H1 (cell line): Measurements from ENCODE around the gene DRC1. TPM values are rescaled to one million over a fixed set of nuclear protein-coding genes. Genes with fewer than 3 reads are reported as not detected.

Experiments used
- CTCF ChIA-PET: fragments of 300-600 bp; sonication (Branson Sonifier 250); formaldehyde crosslinking; loops from one replicate; lab custom pipeline; 2021; ENCODE audit not compliant: partially characterized antibody; lab: Charles Lee
- POLR2A ChIA-PET: fragments of 300-600 bp; sonication (Branson Sonifier 250); formaldehyde crosslinking; loops from one replicate; lab custom pipeline; 2021; ENCODE audit warnings: inconsistent platforms; ENCODE audit not compliant: partially characterized antibody; lab: Charles Lee
- DNase-seq, 2 experiments: peaks; one replicate each; pipeline versions ENCODE4 v3.0.0 to v3.0.0-alpha.2; 2010 to 2022; ENCODE audit warnings: low spot score in 2 of 2, low read depth in 1 of 2, mixed read lengths in 1 of 2
- FAIRE-seq: peaks from 2 replicates; lab custom pipeline; 2011; peaks lifted over from hg19 to GRCh38; lab: Jason Lieb, UNC
- H2AFZ ChIP-seq: 2 replicates; pipeline ENCODE4 v1.8.1; 2012; ENCODE audit warnings: low read length, inconsistent platforms
- H2AK5ac ChIP-seq: 2 replicates; pipeline ENCODE4 v1.6.1; 2013; ENCODE audit warnings: low read depth, low read length
- H2BK120ac ChIP-seq: replicated peaks from 2 replicates; pipeline ENCODE3; 2013; ENCODE audit warnings: low read depth, low read length, inconsistent platforms
- H2BK12ac ChIP-seq: 2 replicates; pipeline ENCODE4 v1.6.1; 2013; ENCODE audit warnings: low read depth, low read length
- H2BK15ac ChIP-seq: 2 replicates; pipeline ENCODE4 v1.6.1; 2013; ENCODE audit warnings: low read length
- H2BK20ac ChIP-seq: 2 replicates; pipeline ENCODE4 v1.6.1; 2013; ENCODE audit warnings: low read length
- H2BK5ac ChIP-seq: 2 replicates; pipeline ENCODE4 v1.6.1; 2013; ENCODE audit warnings: low read depth, low read length
- H3K14ac ChIP-seq: 2 replicates; pipeline ENCODE4 v1.6.1; 2013; ENCODE audit warnings: inconsistent platforms; ENCODE audit not compliant: insufficient read length
- H3K18ac ChIP-seq: 2 replicates; pipeline ENCODE4 v1.6.1; 2013; ENCODE audit warnings: low read length; ENCODE audit errors: extremely low read depth
- H3K23ac ChIP-seq: 2 replicates; pipeline ENCODE4 v1.6.1; 2013; ENCODE audit warnings: inconsistent platforms; ENCODE audit not compliant: insufficient read length
- H3K23me2 ChIP-seq: 2 replicates; pipeline ENCODE4 v1.6.1; 2013; ENCODE audit warnings: low read depth, low read length
- H3K27ac ChIP-seq: 2 replicates; pipeline ENCODE4 v1.6.1; 2011; ENCODE audit warnings: low read depth, low read length, inconsistent platforms
- H3K27me3 ChIP-seq, 4 experiments: replicated peaks in 1 of 4; 1 replicate in 1 of 4; 2 replicates in 3 of 4; pipeline versions ENCODE4 v1.6.1 to v1.8.1; 2011 to 2013; ENCODE audit warnings: low read length in 3 of 4, mild to moderate bottlenecking in 3 of 4, inconsistent platforms in 2 of 4, mixed read lengths in 2 of 4, moderate library complexity in 1 of 4; ENCODE audit not compliant: control insufficient read depth in 3 of 4, insufficient read depth in 3 of 4; ENCODE audit errors: extremely low read depth in 1 of 4
- H3K36me3 ChIP-seq, 4 experiments: 2 replicates each; pipeline versions ENCODE4 v1.6.1 to v1.8.1; 2011 to 2013; ENCODE audit warnings: mild to moderate bottlenecking in 4 of 4, low read length in 3 of 4, moderate library complexity in 2 of 4, control low read depth in 1 of 4, inconsistent platforms in 1 of 4; ENCODE audit not compliant: insufficient read depth in 4 of 4, control insufficient read depth in 2 of 4
- H3K4ac ChIP-seq: replicated peaks from 2 replicates; pipeline ENCODE3; 2013; ENCODE audit warnings: low read length, low read depth, mixed read lengths, inconsistent platforms; ENCODE audit not compliant: insufficient read length
- H3K4me1 ChIP-seq, 4 experiments: replicated peaks in 1 of 4; 1 replicate in 1 of 4; 2 replicates in 3 of 4; pipeline versions ENCODE4 v1.6.1 to v1.8.1; 2011 to 2013; ENCODE audit warnings: low read length in 3 of 4, inconsistent platforms in 2 of 4, mixed read lengths in 1 of 4; ENCODE audit not compliant: insufficient read depth in 4 of 4, control insufficient read depth in 3 of 4
- H3K4me2 ChIP-seq, 2 experiments: 2 replicates each; pipeline versions ENCODE4 v1.6.1 to v1.8.1; 2011 to 2013; ENCODE audit warnings: low read depth in 2 of 2, low read length in 2 of 2, control low read depth in 1 of 2, inconsistent platforms in 1 of 2, mild to moderate bottlenecking in 1 of 2; ENCODE audit not compliant: insufficient read depth in 1 of 2
- H3K4me3 ChIP-seq, 4 experiments: fragments of 200-600, 300-600 bp in 1 of 4; sonication (generic), shearing (Covaris generic), sonication (Bioruptor Twin) in 1 of 4; 2 replicates each; pipeline versions ENCODE4 v1.5.1 to v1.8.1; 2011 to 2016; ENCODE audit warnings: low read length in 4 of 4, low read depth in 3 of 4, control low read depth in 2 of 4, inconsistent platforms in 2 of 4, mild to moderate bottlenecking in 2 of 4, mixed read lengths in 1 of 4, moderate library complexity in 1 of 4; ENCODE audit not compliant: insufficient read depth in 2 of 4; ENCODE audit errors: extremely low read depth in 1 of 4
- H3K56ac ChIP-seq: replicated peaks from 2 replicates; pipeline ENCODE3; 2013; ENCODE audit warnings: low read depth, mild to moderate bottlenecking, mixed read lengths, low read length, inconsistent platforms; ENCODE audit not compliant: insufficient read length
- H3K79me1 ChIP-seq: 2 replicates; pipeline ENCODE4 v1.6.1; 2013; ENCODE audit warnings: low read depth, low read length, control low read depth
- H3K79me2 ChIP-seq, 2 experiments: 2 replicates each; pipeline versions ENCODE4 v1.6.1 to v1.8.1; 2012 to 2013; ENCODE audit warnings: low read length in 2 of 2, mild to moderate bottlenecking in 2 of 2, inconsistent platforms in 1 of 2; ENCODE audit not compliant: insufficient read depth in 2 of 2, control insufficient read depth in 1 of 2
- H3K9ac ChIP-seq, 4 experiments: replicated peaks in 1 of 4; 1 replicate in 1 of 4; 2 replicates in 3 of 4; pipeline versions ENCODE4 v1.6.1 to v1.8.1; 2011 to 2013; ENCODE audit warnings: low read depth in 3 of 4, low read length in 3 of 4, control low read depth in 2 of 4, mild to moderate bottlenecking in 2 of 4, moderate library complexity in 2 of 4, inconsistent platforms in 1 of 4; ENCODE audit errors: extremely low read depth in 1 of 4
- H3K9me3 ChIP-seq, 2 experiments: 2 replicates each; pipeline versions ENCODE4 v1.6.1 to v1.8.1; 2012 to 2013; ENCODE audit warnings: mild to moderate bottlenecking in 2 of 2, moderate library complexity in 2 of 2, control low read depth in 1 of 2, inconsistent platforms in 1 of 2, low read depth in 1 of 2, low read length in 1 of 2, mixed read lengths in 1 of 2; ENCODE audit not compliant: insufficient read depth in 2 of 2
- H4K20me1 ChIP-seq, 2 experiments: replicated peaks in 1 of 2; 2 replicates each; pipeline versions ENCODE3 to v1.8.1; 2011 to 2013; ENCODE audit warnings: inconsistent platforms in 2 of 2, low read length in 2 of 2, mild to moderate bottlenecking in 1 of 2; ENCODE audit not compliant: insufficient read depth in 2 of 2, control insufficient read depth in 1 of 2
- H4K5ac ChIP-seq: 2 replicates; pipeline ENCODE4 v1.6.1; 2013; ENCODE audit warnings: low read length, low read depth, mixed read lengths, inconsistent platforms; ENCODE audit not compliant: insufficient read length
- H4K8ac ChIP-seq: 2 replicates; pipeline ENCODE4 v1.8.0; 2013; ENCODE audit warnings: mild to moderate bottlenecking, moderate library complexity, low read length, inconsistent platforms; ENCODE audit not compliant: insufficient read depth; ENCODE audit errors: extremely low read depth
- H4K91ac ChIP-seq: replicated peaks from 2 replicates; pipeline ENCODE3; 2013; ENCODE audit warnings: low read length, mixed read lengths, inconsistent platforms; ENCODE audit not compliant: insufficient read length
- BACH1 ChIP-seq: IDR thresholded peaks from 2 replicates; pipeline ENCODE4 v1.6.1; 2012; ENCODE audit warnings: low read length, improper control_type of control experiment
- E2F6 ChIP-seq: IDR thresholded peaks from 2 replicates; pipeline ENCODE4 v1.6.1; 2012; ENCODE audit warnings: inconsistent platforms
- GABPA ChIP-seq: IDR thresholded peaks from 2 replicates; pipeline ENCODE4 v1.6.1; 2011; ENCODE audit warnings: mild to moderate bottlenecking, low read length, moderate library complexity, borderline replicate concordance; ENCODE audit not compliant: insufficient read depth
- HDAC2 ChIP-seq, 2 experiments: fragments of 300-600 bp in 1 of 2; sonication (generic) in 1 of 2; IDR thresholded peaks; 2 replicates each; pipeline ENCODE4 v1.6.1; 2011 to 2012; ENCODE audit warnings: low read depth in 2 of 2, low read length in 2 of 2, mild to moderate bottlenecking in 2 of 2, moderate library complexity in 2 of 2, borderline replicate concordance in 1 of 2, inconsistent platforms in 1 of 2
- KDM5A ChIP-seq: fragments of 200-600 bp; IDR thresholded peaks from 2 replicates; pipeline ENCODE4 v1.7.1; 2012; ENCODE audit warnings: mild to moderate bottlenecking, low read length, inconsistent platforms, mixed read lengths
- NANOG ChIP-seq: IDR thresholded peaks from 2 replicates; pipeline ENCODE4 v1.6.1; 2011; ENCODE audit warnings: low read length, low read depth, mild to moderate bottlenecking, inconsistent platforms; ENCODE audit not compliant: insufficient read depth, poor library complexity, severe bottlenecking
- POU5F1 ChIP-seq: IDR thresholded peaks from 2 replicates; pipeline ENCODE4 v1.6.1; 2011; ENCODE audit warnings: low read depth, mild to moderate bottlenecking, low read length, moderate library complexity
- SP1 ChIP-seq: IDR thresholded peaks from 2 replicates; pipeline ENCODE4 v1.6.1; 2011; ENCODE audit warnings: low read depth, low read length
- SUZ12 ChIP-seq: fragments of 200-600 bp; sonication (generic); IDR thresholded peaks from 2 replicates; pipeline ENCODE4 v1.6.1; 2012; ENCODE audit warnings: mild to moderate bottlenecking, inconsistent platforms, low read length, moderate library complexity, mixed read lengths
- YY1 ChIP-seq: IDR thresholded peaks from 2 replicates; pipeline ENCODE4 v1.6.1; 2011; ENCODE audit warnings: low read depth, mild to moderate bottlenecking, low read length
- WGBS, 2 experiments: shearing (Covaris generic) in 1 of 2; methylation state at CpG; one replicate each; pipeline versions ENCODE4 v1.1.6 to v1.1.7; 2013 to 2015; ENCODE audit warnings: low lambda C conversion rate in 2 of 2, mixed read lengths in 2 of 2, inconsistent platforms in 1 of 2, low coverage in 1 of 2, missing lambda C conversion rate in 1 of 2; ENCODE audit not compliant: insufficient replicate concordance in 2 of 2, insufficient coverage in 1 of 2, insufficient read length in 1 of 2; ENCODE audit errors: extremely low coverage in 1 of 2, missing lambda C conversion rate in 1 of 2; 5-methylcytosine and 5-hydroxymethylcytosine counted together
- polyA plus RNA-seq, 7 experiments: library from polyadenylated mRNA; depleted of rRNA in 3 of 7; stranded (reverse) in 5 of 7; unstranded in 2 of 7; fragments of >200 nt in 5 of 7; fragments of 200-250 nt in 2 of 7; gene quantifications; 1 replicate in 5 of 7; 2 replicates in 1 of 7; 4 replicates in 1 of 7; pipeline versions ENCODE4 v1.2.1 to v1.2.3, GENCODE V29; 2011 to 2013; ENCODE audit warnings: missing spikeins in 2 of 7, mixed read lengths in 2 of 7
- total RNA-seq: library from RNA; stranded (reverse); fragmentation: NEBNext Ultra II Directional; extraction: Animal tissue kit (Norgen Biotek cat#: 25700); gene quantifications from 2 replicates; pipeline ENCODE4 v1.2.1, GENCODE V29; 2021
- TF ChIP-seq, protein P1 (sequence below): IDR thresholded peaks from 2 replicates; pipeline ENCODE4 v1.6.1; 2012; ENCODE audit warnings: low read length, inconsistent platforms

The DRC1 gene
- total and polyA plus RNA-seq, 2 of the 8 experiments (the other 6 are each of a cell fraction or from before 2014, with no cell fraction given): 0.08 TPM; not detected in 1

GRCh38 chr2:26506279-26506678 is 104.6 kb downstream of the DRC1 start:
- H3K9ac ChIP-seq: no peak overlapping the region
- no peak overlapping the region for H2BK20ac ChIP-seq
- H3K79me2 ChIP-seq: no peaks in the 10 kb centered on the region
- H3K9me3 ChIP-seq: no peaks in the 10 kb centered on the region
- no peaks in the 10 kb centered on the region for H4K20me1 ChIP-seq
- peaks cover 0 to 7% (median 6%) of the 10 kb centered on the region in 4 experiments; a peak in 4 of 7 replicates for H3K4me1 ChIP-seq
- 0 out of 2 replicates have a peak overlapping the region, but pooled peaks have one; percentile 17 for H2BK12ac ChIP-seq
- H2BK5ac ChIP-seq: no peak overlapping the region
- FAIRE-seq (no peak), DNase-seq (no peak)
- no peak overlapping the region for H2BK15ac ChIP-seq
- no peak overlapping the region for H4K5ac ChIP-seq
- no peak overlapping the region for H2AK5ac ChIP-seq
- H2BK120ac ChIP-seq: no peak overlapping the region
- WGBS, 2 experiments: 66% methylated on average over 4 of the region's 4 CpGs; no CpG with 5 or more reads in 1 of the 2 experiments
- H4K8ac ChIP-seq: no peak overlapping the region
- peaks cover 0 to 18% (median 11%) of the 10 kb centered on the region in 4 experiments; a peak in 6 of 7 replicates for H3K27me3 ChIP-seq
- H4K91ac ChIP-seq: no peak overlapping the region
- CTCF ChIA-PET: interaction anchor here (0.6 to 5.4 kb wide), 3 partner anchors 14 to 253 kb away, joined by 3 to 34 read pairs (median 4); no protein-coding TSS in a partner anchor
- H3K4ac ChIP-seq: no peak overlapping the region
- no peaks in the 10 kb centered on the region for H3K79me1 ChIP-seq
- no peak overlapping the region for H2AFZ ChIP-seq
- H3K4me2 ChIP-seq: no peak overlapping the region
- H3K4me3 ChIP-seq: no peak overlapping the region
- POLR2A ChIA-PET: no interaction called here
- H3K23me2 ChIP-seq: peaks cover 3% of the 10 kb centered on the region; the same call in 1 of the 2 replicates
- no peak overlapping the region for H3K18ac ChIP-seq
- H3K56ac ChIP-seq: no peak overlapping the region
- H3K36me3 ChIP-seq: no peaks in the 10 kb centered on the region
- H3K27ac ChIP-seq: no peak overlapping the region
- H3K23ac ChIP-seq: no peak overlapping the region
- no peak overlapping the region for H3K14ac ChIP-seq
- TF ChIP-seq POU5F1 (no peak), NANOG (no peak), HDAC2 (IDR thresholded peaks at IDR 0.05; ENCODE audit: borderline replicate concordance in 1 of 2, low read depth in 2 of 2, low read length in 2 of 2) (no peak), SP1 (no peak), KDM5A (no peak), GABPA (no peak), SUZ12 (no peak), E2F6 (no peak), BACH1 (no peak), YY1 (no peak)
- TF ChIP-seq, protein P1, sequence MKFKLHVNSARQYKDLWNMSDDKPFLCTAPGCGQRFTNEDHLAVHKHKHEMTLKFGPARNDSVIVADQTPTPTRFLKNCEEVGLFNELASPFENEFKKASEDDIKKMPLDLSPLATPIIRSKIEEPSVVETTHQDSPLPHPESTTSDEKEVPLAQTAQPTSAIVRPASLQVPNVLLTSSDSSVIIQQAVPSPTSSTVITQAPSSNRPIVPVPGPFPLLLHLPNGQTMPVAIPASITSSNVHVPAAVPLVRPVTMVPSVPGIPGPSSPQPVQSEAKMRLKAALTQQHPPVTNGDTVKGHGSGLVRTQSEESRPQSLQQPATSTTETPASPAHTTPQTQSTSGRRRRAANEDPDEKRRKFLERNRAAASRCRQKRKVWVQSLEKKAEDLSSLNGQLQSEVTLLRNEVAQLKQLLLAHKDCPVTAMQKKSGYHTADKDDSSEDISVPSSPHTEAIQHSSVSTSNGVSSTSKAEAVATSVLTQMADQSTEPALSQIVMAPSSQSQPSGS: no peak
